CD8-positive, alpha-beta memory T cell (primary cell): ENCODE results near the gene FAM184B. TPM values are rescaled to one million over a fixed set of nuclear protein-coding genes. Genes with fewer than 3 reads are reported as not detected.

ENCODE experiments used
- CTCF ChIA-PET: fragments of 350-600 bp; sonication (Branson Sonifier 250); formaldehyde crosslinking; loops from one replicate; lab custom pipeline; 2021; ENCODE audit warnings: antibody characterized with exemption; lab: Charles Lee
- POLR2A ChIA-PET: fragments of 350-600 bp; sonication (Branson Sonifier 250); formaldehyde crosslinking; loops from one replicate; lab custom pipeline; 2021; ENCODE audit warnings: antibody characterized with exemption; lab: Charles Lee
- DNase-seq, 5 donors: peaks; one replicate each; pipeline versions ENCODE4 v3.0.0 to v3.0.0-alpha.2; 2020 to 2022; ENCODE audit warnings: mixed read lengths in 1 of 5
- H3K27ac ChIP-seq: one replicate; pipeline ENCODE4 v1.7.0; 2013; ENCODE audit warnings: low read depth, mild to moderate bottlenecking, low read length, moderate library complexity
- H3K27me3 ChIP-seq: 2 replicates; pipeline ENCODE4 v1.7.0; 2013; ENCODE audit warnings: low read length, mild to moderate bottlenecking; ENCODE audit not compliant: insufficient read depth, poor library complexity, severe bottlenecking
- H3K36me3 ChIP-seq: 2 replicates; pipeline ENCODE4 v1.7.0; 2013; ENCODE audit warnings: mild to moderate bottlenecking, low read length, moderate library complexity; ENCODE audit not compliant: insufficient read depth
- H3K4me1 ChIP-seq: 2 replicates; pipeline ENCODE4 v1.7.0; 2013; ENCODE audit warnings: mild to moderate bottlenecking, low read length, moderate library complexity; ENCODE audit not compliant: insufficient read depth
- H3K4me3 ChIP-seq: 2 replicates; pipeline ENCODE4 v1.7.0; 2013; ENCODE audit warnings: mild to moderate bottlenecking, low read length
- H3K9me3 ChIP-seq: 2 replicates; pipeline ENCODE4 v1.7.0; 2013; ENCODE audit warnings: mild to moderate bottlenecking, low read length
- H3K27ac Mint-ChIP-seq, 8 donors: one replicate each; pipeline ENCODE4 v1.8.0; 2020 to 2021; ENCODE audit warnings: mixed read lengths in 8 of 8, mild to moderate bottlenecking in 6 of 8, inconsistent platforms in 3 of 8, moderate library complexity in 3 of 8
- H3K27me3 Mint-ChIP-seq, 2 donors: one replicate each; pipeline ENCODE4 v1.8.0; 2020 to 2021; ENCODE audit warnings: mixed read lengths in 2 of 2, mild to moderate bottlenecking in 1 of 2, moderate library complexity in 1 of 2
- H3K36me3 Mint-ChIP-seq, 3 donors: one replicate each; pipeline ENCODE4 v1.8.0; 2020 to 2021; ENCODE audit warnings: mixed read lengths in 3 of 3, inconsistent platforms in 1 of 3, mild to moderate bottlenecking in 1 of 3
- H3K4me1 Mint-ChIP-seq, 3 donors: one replicate each; pipeline ENCODE4 v1.8.0; 2020 to 2021; ENCODE audit warnings: mixed read lengths in 3 of 3, inconsistent platforms in 1 of 3, mild to moderate bottlenecking in 1 of 3
- H3K4me3 Mint-ChIP-seq, 7 donors: one replicate each; pipeline ENCODE4 v1.8.0; 2020 to 2021; ENCODE audit warnings: mixed read lengths in 7 of 7, mild to moderate bottlenecking in 6 of 7, moderate library complexity in 4 of 7, inconsistent platforms in 2 of 7
- H3K9me3 Mint-ChIP-seq, 5 donors: one replicate each; pipeline ENCODE4 v1.8.0; 2020 to 2022; ENCODE audit warnings: mixed read lengths in 5 of 5, mild to moderate bottlenecking in 3 of 5, moderate library complexity in 2 of 5, inconsistent platforms in 1 of 5
- polyA plus RNA-seq: library from polyadenylated mRNA; unstranded; fragments of 300-500 nt; fragmentation: Illumina TruSeq; gene quantifications from one replicate; pipeline ENCODE4 v1.2.3, GENCODE V29; 2021
- total RNA-seq, 2 experiments: library from RNA; stranded (reverse); gene quantifications; one replicate each; pipeline ENCODE4 v1.2.3, GENCODE V29; 2021

The FAM184B gene
- total and polyA plus RNA-seq, 3 experiments from 2014 or later = 0.02 TPM; not detected in 2

- Mint-ChIP-seq H3K27me3 (no peaks in the 10 kb centered on the region), H3K4me1 (peaks cover 10 to 15% (median 12%) of the 10 kb centered on the region in 3 donors), H3K36me3 (peaks cover 18 to 33% (median 27%) of the 10 kb centered on the region in 3 donors), H3K9me3 (no peaks in the 10 kb centered on the region), H3K4me3 (no peak overlapping the region), H3K27ac (no peak overlapping the region)
- ChIA-PET POLR2A (no interaction called here), CTCF (interaction anchor here (1.2 kb wide), 1 partner anchor 9 kb away, joined by 3 read pairs; no protein-coding TSS in a partner anchor)
- H3K4me3 ChIP-seq = no peak overlapping the region
- no peak overlapping the region for H3K27ac ChIP-seq
- H3K9me3 ChIP-seq = no peaks in the 10 kb centered on the region
- H3K36me3 ChIP-seq = no peaks in the 10 kb centered on the region
- H3K27me3 ChIP-seq = no peaks in the 10 kb centered on the region
- DNase-seq = no peak
- no peaks in the 10 kb centered on the region for H3K4me1 ChIP-seq
Observed at GRCh38 chr4:17788956-17789355, 7.5 kb upstream of the FAM184B start.

DNA sequence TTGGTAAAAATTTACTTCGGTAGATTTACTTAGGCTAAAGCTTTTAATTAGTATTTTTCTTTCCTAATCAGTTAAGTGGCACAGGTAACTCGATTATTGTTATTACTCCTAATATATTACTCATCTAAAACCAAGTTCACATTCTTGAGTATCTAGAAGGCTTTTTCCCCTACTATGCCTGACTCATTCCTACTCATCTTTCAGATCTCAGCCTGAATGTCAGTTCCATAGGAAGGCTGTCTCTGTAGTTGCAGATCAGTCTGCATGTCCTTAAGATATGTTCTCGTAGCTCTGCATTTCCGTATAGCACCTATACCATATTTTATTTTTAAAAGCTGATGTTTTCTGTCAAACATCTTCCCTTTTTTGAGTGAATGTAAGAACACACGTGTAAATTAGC, 5.9 kb upstream of the FAM184B start:
- Histone ChIP-seq H3K4me3 (no peak overlapping the region), H3K27ac (no peak overlapping the region), H3K9me3 (no peaks in the 10 kb centered on the region), H3K4me1 (no peaks in the 10 kb centered on the region), H3K27me3 (no peaks in the 10 kb centered on the region), H3K36me3 (no peaks in the 10 kb centered on the region)
- peaks cover 1 to 5% of the 10 kb centered on the region in 2 donors for H3K27me3 Mint-ChIP-seq
- peaks cover 10 to 16% (median 12%) of the 10 kb centered on the region in 3 donors for H3K4me1 Mint-ChIP-seq
- H3K4me3 Mint-ChIP-seq = no peak overlapping the region
- no peak for DNase-seq
- H3K9me3 Mint-ChIP-seq = no peaks in the 10 kb centered on the region
- H3K36me3 Mint-ChIP-seq = peaks cover 14 to 22% (median 14%) of the 10 kb centered on the region in 3 donors
- ChIA-PET CTCF (no interaction called here), POLR2A (no interaction called here)
- no peak overlapping the region for H3K27ac Mint-ChIP-seq

DNA sequence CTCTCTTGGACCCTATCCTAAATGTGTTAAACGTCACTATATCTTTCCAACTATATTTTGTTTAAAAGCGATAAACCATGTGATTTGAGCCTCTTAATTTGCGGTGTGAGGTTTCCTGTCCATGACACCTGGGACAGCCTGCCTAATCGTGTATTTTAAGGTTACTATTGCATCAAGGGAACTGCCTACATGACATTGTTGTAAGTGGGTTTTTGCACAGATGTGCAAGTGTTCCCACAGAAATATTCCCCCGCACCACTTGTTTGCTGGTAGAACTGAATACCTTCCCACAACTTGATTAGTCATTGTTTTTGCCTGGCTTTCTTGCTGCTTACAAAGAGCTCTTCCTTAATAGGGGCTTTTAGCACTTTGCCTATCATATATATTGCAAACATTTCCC, 5.1 kb upstream of the FAM184B start:
- CTCF ChIA-PET = no interaction called here

DNA sequence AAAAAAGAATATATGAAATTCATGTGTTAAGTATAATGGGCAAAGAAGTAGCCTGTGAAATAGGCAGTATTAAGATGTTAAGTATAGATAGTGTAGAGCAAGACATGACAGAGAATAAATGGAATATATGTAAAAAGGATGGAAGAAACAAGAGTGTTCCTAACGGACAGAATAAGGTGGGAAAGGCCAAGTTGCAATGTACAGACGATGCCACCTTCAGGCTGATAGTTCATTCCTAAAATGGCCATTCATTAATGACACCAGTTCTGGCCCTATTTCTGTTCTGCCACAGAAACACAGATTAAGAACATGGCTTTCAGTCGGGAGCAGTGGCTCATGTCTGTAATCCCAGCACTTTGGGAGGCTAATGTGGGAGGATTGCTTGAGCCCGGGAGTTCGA, 4.4 kb upstream of the FAM184B start:
- H3K4me1 ChIP-seq = peaks cover 2% of the 10 kb centered on the region
- H3K4me3 Mint-ChIP-seq = no peak overlapping the region
- DNase-seq = no peak
- no peak overlapping the region for H3K27ac Mint-ChIP-seq
- H3K36me3 ChIP-seq = no peaks in the 10 kb centered on the region
- no peak overlapping the region for H3K27ac ChIP-seq
- peaks cover 6 to 14% (median 10%) of the 10 kb centered on the region in 3 donors for H3K36me3 Mint-ChIP-seq
- POLR2A ChIA-PET = no interaction called here
- CTCF ChIA-PET = no interaction called here
- peaks cover 9 to 14% of the 10 kb centered on the region in 2 donors for H3K27me3 Mint-ChIP-seq
- H3K27me3 ChIP-seq = no peaks in the 10 kb centered on the region
- H3K4me3 ChIP-seq = no peak overlapping the region
- H3K9me3 ChIP-seq = no peaks in the 10 kb centered on the region
- H3K4me1 Mint-ChIP-seq = peaks cover 19 to 26% (median 20%) of the 10 kb centered on the region in 3 donors
- H3K9me3 Mint-ChIP-seq = no peaks in the 10 kb centered on the region

More for the DNA sequence above, 5.1 kb upstream of the FAM184B start:
- Histone ChIP-seq H3K27ac (no peak overlapping the region), H3K36me3 (no peaks in the 10 kb centered on the region), H3K4me3 (no peak overlapping the region), H3K27me3 (no peaks in the 10 kb centered on the region), H3K9me3 (no peaks in the 10 kb centered on the region), H3K4me1 (no peaks in the 10 kb centered on the region)
- Mint-ChIP-seq H3K4me1 (peaks cover 18 to 23% (median 19%) of the 10 kb centered on the region in 3 donors), H3K36me3 (peaks cover 13 to 17% (median 13%) of the 10 kb centered on the region in 3 donors), H3K4me3 (peak overlapping the region in 1 of 7 donors; percentile 6), H3K27ac (no peak overlapping the region), H3K9me3 (no peaks in the 10 kb centered on the region), H3K27me3 (peaks cover 7 to 13% of the 10 kb centered on the region in 2 donors)
- POLR2A ChIA-PET = no interaction called here
- DNase-seq = no peak

DNA sequence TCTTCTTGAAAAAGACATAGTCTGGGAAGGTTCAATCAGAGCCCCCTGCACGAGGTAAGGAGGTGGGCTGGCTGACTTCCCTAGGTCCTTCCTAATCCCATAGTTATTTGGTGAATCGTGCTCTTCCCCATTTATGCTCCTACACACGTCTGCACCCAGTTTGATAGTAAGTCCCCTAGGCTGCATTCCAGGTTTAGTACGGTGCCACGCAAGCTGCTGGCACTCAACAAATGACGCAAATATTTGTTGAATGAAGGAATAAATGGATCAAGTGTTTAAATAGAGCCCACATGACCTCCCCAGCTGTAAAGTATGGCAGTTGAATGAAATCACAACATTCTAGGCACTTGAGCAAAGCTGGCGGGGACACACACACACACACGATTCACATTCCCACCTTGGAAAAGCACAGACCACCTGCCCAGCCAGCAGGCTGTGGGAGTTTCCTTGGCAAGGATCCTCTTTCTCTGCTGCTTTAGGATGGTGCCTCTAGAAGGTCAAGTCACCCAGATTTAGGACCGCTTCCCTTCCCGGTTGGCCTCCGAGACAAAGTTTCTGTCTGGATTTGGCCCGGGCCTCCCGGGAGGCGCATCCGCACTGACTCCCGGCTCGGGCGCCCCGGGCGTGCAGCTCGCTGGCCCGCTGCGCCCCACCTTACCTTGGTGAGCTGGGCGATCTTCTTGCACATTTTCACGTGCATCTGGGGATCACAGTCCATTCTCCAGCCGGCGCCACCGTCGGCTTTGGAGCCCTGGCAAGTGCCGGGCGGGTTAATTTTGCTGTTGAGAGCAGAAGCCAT, 721 bp downstream of the FAM184B start:
- H3K36me3 Mint-ChIP-seq = peaks cover 0 to 1% (median 0%) of the 10 kb centered on the region in 3 donors
- DNase-seq = no peak
- H3K27ac Mint-ChIP-seq = no peak overlapping the region
- peaks cover 30 to 43% of the 10 kb centered on the region in 2 donors for H3K27me3 Mint-ChIP-seq
- Histone ChIP-seq H3K9me3 (no peaks in the 10 kb centered on the region), H3K4me1 (peaks cover 4% of the 10 kb centered on the region), H3K27me3 (no peaks in the 10 kb centered on the region), H3K27ac (no peak overlapping the region), H3K36me3 (no peaks in the 10 kb centered on the region), H3K4me3 (no peak overlapping the region)
- POLR2A ChIA-PET = no interaction called here
- CTCF ChIA-PET = no interaction called here
- H3K4me1 Mint-ChIP-seq = peaks cover 8 to 17% (median 13%) of the 10 kb centered on the region in 3 donors
- H3K4me3 Mint-ChIP-seq = peak overlapping the region in 1 of 7 donors; percentile 8
- H3K9me3 Mint-ChIP-seq = no peaks in the 10 kb centered on the region

GRCh38 chr4:17778431-17778830, 3.0 kb downstream of the FAM184B start:
- Mint-ChIP-seq H3K27me3 (peaks cover 35 to 50% of the 10 kb centered on the region in 2 donors), H3K27ac (no peak overlapping the region), H3K9me3 (no peaks in the 10 kb centered on the region), H3K36me3 (peaks cover 0 to 1% (median 0%) of the 10 kb centered on the region in 3 donors), H3K4me1 (peaks cover 7 to 16% (median 13%) of the 10 kb centered on the region in 3 donors), H3K4me3 (no peak overlapping the region)
- H3K4me3 ChIP-seq = no peak overlapping the region
- H3K9me3 ChIP-seq = no peaks in the 10 kb centered on the region
- no peak overlapping the region for H3K27ac ChIP-seq
- no peak for DNase-seq
- H3K4me1 ChIP-seq = peaks cover 4% of the 10 kb centered on the region
- H3K36me3 ChIP-seq = no peaks in the 10 kb centered on the region
- POLR2A ChIA-PET = no interaction called here
- H3K27me3 ChIP-seq = no peaks in the 10 kb centered on the region
- CTCF ChIA-PET = no interaction called here

- Histone ChIP-seq H3K36me3 (no peaks in the 10 kb centered on the region), H3K4me1 (no peaks in the 10 kb centered on the region), H3K27ac (no peak overlapping the region), H3K9me3 (no peaks in the 10 kb centered on the region), H3K4me3 (no peak overlapping the region), H3K27me3 (no peaks in the 10 kb centered on the region)
- Mint-ChIP-seq H3K4me3 (no peak overlapping the region), H3K4me1 (no peaks in the 10 kb centered on the region), H3K9me3 (no peaks in the 10 kb centered on the region), H3K36me3 (no peaks in the 10 kb centered on the region), H3K27me3 (peaks cover 10 to 24% of the 10 kb centered on the region in 2 donors), H3K27ac (no peak overlapping the region)
- ChIA-PET POLR2A (no interaction called here), CTCF (interaction anchor here (1.4 kb wide), 1 partner anchor 11 kb away, joined by 3 read pairs; no protein-coding TSS in a partner anchor)
- no peak for DNase-seq
Observed at GRCh38 chr4:17773135-17773698, 8.2 kb downstream of the FAM184B start.

DNA sequence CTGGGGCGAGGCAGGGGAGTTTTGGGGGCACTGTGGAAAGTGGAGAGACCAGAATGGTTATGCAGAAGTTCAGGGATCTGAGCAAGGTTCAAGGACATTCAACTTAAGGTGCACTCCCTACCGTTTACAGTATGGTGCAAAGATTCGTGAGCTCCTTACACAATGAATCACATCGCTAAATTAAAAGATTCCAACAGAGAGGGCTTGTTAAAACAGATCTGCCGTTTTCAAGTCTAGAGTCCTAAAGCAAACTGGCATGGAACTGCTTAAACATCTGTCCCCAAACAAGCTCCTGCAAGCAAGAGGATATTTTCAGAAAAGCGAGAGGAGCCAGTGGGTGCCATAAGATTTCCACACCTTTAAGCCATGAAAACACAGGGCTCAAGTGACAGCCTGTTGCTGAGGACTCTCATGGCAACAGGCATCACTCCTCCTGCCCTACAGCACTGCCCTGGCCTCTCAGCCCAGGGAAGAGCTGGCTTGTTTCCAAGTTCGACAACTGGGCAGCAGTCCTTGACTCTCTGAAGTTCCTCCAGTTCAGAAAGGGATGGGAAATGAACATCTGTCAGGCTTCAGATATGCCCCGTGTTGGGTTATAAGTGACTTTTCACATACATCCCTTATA, 10.0 kb downstream of the FAM184B start:
- H3K27ac Mint-ChIP-seq = no peak overlapping the region
- Histone ChIP-seq H3K4me3 (no peak overlapping the region), H3K27ac (no peak overlapping the region), H3K4me1 (no peaks in the 10 kb centered on the region), H3K27me3 (no peaks in the 10 kb centered on the region), H3K36me3 (no peaks in the 10 kb centered on the region), H3K9me3 (no peaks in the 10 kb centered on the region)
- H3K4me3 Mint-ChIP-seq = no peak overlapping the region
- no peaks in the 10 kb centered on the region for H3K4me1 Mint-ChIP-seq
- DNase-seq = no peak
- H3K36me3 Mint-ChIP-seq = no peaks in the 10 kb centered on the region
- H3K9me3 Mint-ChIP-seq = no peaks in the 10 kb centered on the region
- CTCF ChIA-PET = no interaction called here
- POLR2A ChIA-PET = no interaction called here
- peaks cover 7 to 19% of the 10 kb centered on the region in 2 donors for H3K27me3 Mint-ChIP-seq
